K562 (cell line): Measurements from ENCODE around the gene TTLL10. TPM values are rescaled to one million over a fixed set of nuclear protein-coding genes. Genes with fewer than 3 reads are reported as not detected.

Experiments
- ATF2 ChIP-seq: sonication (generic); formaldehyde crosslinking; IDR thresholded peaks from 2 replicates; pipeline ENCODE4 v1.8.1; 2022; ENCODE audit warnings: missing genetic modification reagents
- CEBPG ChIP-seq, 3 experiments: fragments of 200-800 bp in 1 of 3; sonication (Bioruptor generic) in 1 of 3; sonication (generic) in 1 of 3; formaldehyde crosslinking in 1 of 3; IDR thresholded peaks in 2 of 3; conservative IDR thresholded peaks in 1 of 3; 2 replicates each; pipeline versions ENCODE4 v1.6.1 to v1.8.0; 2016 to 2022; ENCODE audit warnings: missing compliant biosample characterization in 2 of 3, missing genetic modification characterization in 2 of 3, mild to moderate bottlenecking in 1 of 3, missing genetic modification reagents in 1 of 3
- CUX1 ChIP-seq: fragments of 200-800 bp; sonication (Bioruptor generic); IDR thresholded peaks from 2 replicates; pipeline ENCODE4 v1.6.1; 2016; ENCODE audit warnings: missing genetic modification characterization, missing compliant biosample characterization
- DPF2 ChIP-seq: fragments of 450-650 bp; IDR thresholded peaks from 2 replicates; pipeline ENCODE4 v1.6.1; 2016
- E4F1 ChIP-seq: fragments of 250-450 bp; sonication (Bioruptor Pico); IDR thresholded peaks from 2 replicates; pipeline ENCODE4 v1.5.0; 2021; ENCODE audit warnings: mild to moderate bottlenecking, borderline replicate concordance
- HMGXB4 ChIP-seq: sonication (generic); formaldehyde crosslinking; IDR thresholded peaks from 2 replicates; pipeline ENCODE4 v1.8.1; 2023; ENCODE audit warnings: mild to moderate bottlenecking, missing genetic modification reagents
- SMARCB1 ChIP-seq: IDR thresholded peaks from 2 replicates; pipeline ENCODE4 v1.6.1; 2011; ENCODE audit warnings: improper control_type of control experiment, low read depth; ENCODE audit not compliant: insufficient read length
- SPI1 ChIP-seq: IDR thresholded peaks from 2 replicates; pipeline ENCODE4 v1.6.1; 2011; ENCODE audit warnings: low read depth, low read length, control low read depth, borderline replicate concordance
- TEAD1 ChIP-seq, 2 experiments: fragments of 450-650 bp in 1 of 2; sonication (generic) in 1 of 2; formaldehyde crosslinking; IDR thresholded peaks; 2 replicates each; pipeline versions ENCODE4 v1.4.0 to v1.8.0; 2020 to 2022; ENCODE audit warnings: mild to moderate bottlenecking in 2 of 2, missing genetic modification reagents in 1 of 2
- ZBTB1 ChIP-seq: sonication (generic); formaldehyde crosslinking; IDR thresholded peaks from 2 replicates; pipeline ENCODE4 v1.8.1; 2023; ENCODE audit warnings: missing genetic modification reagents, low read depth, mild to moderate bottlenecking, borderline replicate concordance
- ZNF121 ChIP-seq: sonication (generic); formaldehyde crosslinking; conservative IDR thresholded peaks from 2 replicates; pipeline ENCODE4 v1.8.0; 2022; ENCODE audit warnings: missing genetic modification reagents
- ZNF175 ChIP-seq: fragments of 200-800 bp; sonication (Bioruptor generic); IDR thresholded peaks from 2 replicates; pipeline ENCODE4 v1.6.1; 2016; ENCODE audit warnings: low read depth, mild to moderate bottlenecking, missing genetic modification characterization, missing compliant biosample characterization
- polyA plus RNA-seq, 8 experiments: library from polyadenylated mRNA; depleted of rRNA in 4 of 8; stranded (reverse) in 5 of 8; unstranded in 3 of 8; fragments of >200 nt; fragmentation: Nextera tagmentation in 2 of 8; fragmentation: Illumina TruSeq in 1 of 8; extraction: Ambion mirVana in 2 of 8; extraction: Trizol in 1 of 8; gene quantifications; 2 replicates each; pipeline versions ENCODE4 v1.2.1 to v1.2.3, GENCODE V29; 2011 to 2014; ENCODE audit warnings: inconsistent platforms in 1 of 8, missing spikeins in 1 of 8
- total RNA-seq, 7 experiments: library from RNA; depleted of rRNA in 6 of 7; stranded (reverse); fragments of >200 nt in 6 of 7; fragmentation: Illumina TruSeq in 2 of 7; extraction: Trizol in 2 of 7; gene quantifications; 2 replicates each; pipeline versions ENCODE4 v1.2.1 to v1.2.3, GENCODE V29; 2011 to 2021; ENCODE audit warnings: low replicate concordance in 1 of 7

The TTLL10 gene
- total and polyA plus RNA-seq, 9 of the 15 experiments (the other 6 are each of a cell fraction or from before 2014, with no cell fraction given) = not detected

- no peak for TF ChIP-seq SPI1
- no peak for TF ChIP-seq ZNF121
- TF ChIP-seq CUX1 (CRISPR knock-in tag) = peak; percentile 73; the same call in 1 of the 2 replicates
- TF ChIP-seq ZBTB1 (CRISPR knock-in tag) = peak; percentile 72; the same call in 1 of the 2 replicates
- no peak for TF ChIP-seq DPF2
- TF ChIP-seq ATF2 (CRISPR knock-in tag) = 0 out of 2 replicates have a peak, but pooled peaks have one; percentile 38
- 0 out of 2 replicates have a peak, but pooled peaks have one; percentile 30 for TF ChIP-seq E4F1 (CRISPR knock-in tag)
- peak; percentile 80; the same call in 1 of the 2 replicates for TF ChIP-seq ZNF175 (CRISPR knock-in tag)
- TF ChIP-seq SMARCB1 = no peak
- TF ChIP-seq HMGXB4 (CRISPR knock-in tag) = peak; percentile 91
- peak in 1 of 2 experiments; percentile 67; a peak in 1 of 4 replicates for TF ChIP-seq TEAD1 (CRISPR knock-in tag; IDR thresholded peaks at IDR 0.05)
- TF ChIP-seq CEBPG (CRISPR knock-in tag; IDR thresholded peaks at IDR 0.05) = no peak
- no peak for TF ChIP-seq CEBPG (tag; conservative IDR thresholded peaks at IDR 0.05 in 1 of 2, IDR thresholded peaks at IDR 0.05 in 1 of 2)
These were observed 58.6 kb downstream of the TTLL10 start, which contains the start of gene B3GALT6 (continued) for GRCh38 chr1:1232208-1232795.
